Activated T-helper 1 cell treated with anti-CD3 and anti-CD28 coated beads, Interleukin-2, amount 50 U/mL, for 16 hours (primary cell): ENCODE results near the gene SPATA20.

Experiments used
- DNase-seq, 2 donors: peaks; one replicate each; pipeline ENCODE4 v3.0.0-alpha.2; 2020; ENCODE audit warnings: low read depth in 1 of 2, low spot score in 1 of 2

SPATA20 gene

DNA sequence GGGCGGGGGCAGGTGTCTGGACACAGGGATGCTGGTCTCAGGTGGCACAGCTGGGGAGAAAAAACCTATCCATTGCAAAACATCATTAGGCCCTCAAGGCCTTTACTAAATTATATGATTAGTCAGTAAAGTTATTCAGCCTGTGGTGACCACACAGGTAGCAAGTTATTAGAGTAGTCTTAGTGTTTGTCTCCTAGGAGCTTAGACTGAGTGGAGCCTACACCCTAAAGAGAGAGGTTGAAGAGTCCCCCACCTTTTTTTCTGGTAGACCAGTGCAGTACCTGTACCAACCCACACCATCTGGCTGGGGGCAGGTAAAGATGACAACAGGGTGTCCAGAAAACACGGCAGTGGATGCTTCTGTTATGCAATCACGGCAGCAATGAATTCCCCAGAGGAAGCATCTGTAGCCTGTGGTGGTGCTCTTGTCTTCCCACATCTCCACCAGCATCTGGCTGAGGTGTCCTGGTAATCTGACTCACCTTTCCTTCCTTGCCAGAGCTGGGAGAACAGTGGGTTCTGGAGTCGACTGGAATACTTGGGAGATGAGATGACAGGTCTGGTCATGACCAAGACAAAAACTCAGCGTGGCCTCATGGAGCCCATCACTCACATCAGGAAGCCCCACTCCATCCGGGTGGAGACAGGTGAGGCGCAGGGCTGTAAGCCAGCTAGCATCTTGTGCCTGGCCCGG, 27.7 kb upstream of the SPATA20 start:
- no peak for DNase-seq

DNA sequence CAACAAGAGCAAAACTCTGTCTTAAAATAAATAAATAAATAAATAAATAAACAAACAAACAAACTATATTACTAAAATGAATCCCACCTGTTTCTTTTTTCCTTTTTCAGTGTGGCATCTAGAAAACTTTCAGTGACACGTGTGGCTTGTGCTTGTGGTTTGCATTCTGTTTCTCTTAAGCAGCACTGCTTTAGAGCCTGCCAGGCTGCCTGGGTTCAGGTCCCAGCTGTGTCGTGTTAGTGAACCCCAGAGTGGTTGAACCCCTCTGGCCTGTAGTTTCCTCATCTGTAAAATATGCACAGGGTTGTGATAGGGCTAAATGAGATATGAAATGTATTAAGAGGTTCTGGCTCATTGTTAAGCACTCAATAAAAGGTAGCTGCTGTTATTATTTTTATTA, 26.5 kb upstream of the SPATA20 start:
- DNase-seq = no peak

DNA sequence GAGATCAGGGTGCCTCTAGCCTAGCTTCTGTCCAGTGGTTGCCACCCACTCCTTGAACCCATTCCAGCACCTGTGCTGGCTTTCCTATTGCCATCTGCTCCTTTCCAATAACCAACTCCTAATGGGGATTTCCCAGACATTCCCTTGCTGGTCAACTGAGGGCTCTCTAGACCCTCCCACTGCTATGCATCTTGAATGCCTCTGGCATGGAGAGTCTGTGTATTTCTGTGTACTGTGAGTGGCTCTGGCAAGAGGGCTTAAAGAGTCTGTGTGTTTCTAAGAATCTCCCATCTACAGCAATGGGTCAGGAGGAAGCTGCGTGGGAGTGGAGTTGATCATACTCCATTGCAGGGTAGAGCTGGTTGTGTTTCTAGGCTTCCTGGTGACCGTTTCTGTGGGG, 25.5 kb upstream of the SPATA20 start:
- no peak for DNase-seq

DNA sequence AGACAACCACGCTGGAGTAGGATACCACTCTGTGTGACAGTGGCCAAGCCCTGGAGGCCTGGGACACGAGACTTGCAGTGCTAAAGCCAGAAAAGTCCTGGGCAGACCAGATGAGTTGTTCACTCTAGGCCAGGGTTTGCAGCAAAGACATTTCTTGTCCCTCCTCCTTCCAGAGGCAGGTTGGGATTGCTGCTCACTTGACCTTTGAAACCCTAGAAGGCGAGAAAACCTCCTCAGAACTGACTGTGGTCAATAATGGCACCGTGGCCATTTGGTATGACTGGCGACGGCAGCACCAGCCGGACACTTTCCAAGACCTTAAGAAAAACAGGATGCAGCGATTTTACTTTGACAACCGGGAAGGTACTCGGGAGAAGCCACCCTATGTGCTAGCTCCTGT, 24.2 kb upstream of the SPATA20 start:
- no peak for DNase-seq

DNA sequence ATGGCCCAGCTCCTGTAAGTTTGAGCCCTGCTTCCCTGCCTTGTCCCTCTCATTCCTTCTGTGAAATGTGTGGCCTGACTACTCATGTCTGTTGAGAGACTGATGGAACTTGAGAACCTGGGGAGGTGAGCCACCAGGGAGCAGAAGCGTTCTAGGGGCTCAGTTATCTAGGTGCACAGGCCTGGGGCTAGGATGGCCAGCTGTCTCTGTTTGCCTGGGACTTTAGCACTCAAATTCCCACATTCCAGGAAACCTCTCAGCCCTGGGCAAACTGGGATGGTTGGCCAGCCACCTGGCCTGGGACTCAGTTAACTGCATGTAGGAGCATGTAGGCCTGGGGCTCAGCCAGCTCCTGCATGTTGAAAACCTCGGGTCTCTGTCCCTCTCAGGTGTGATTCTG, 23.8 kb upstream of the SPATA20 start:
- DNase-seq = no peak

DNA sequence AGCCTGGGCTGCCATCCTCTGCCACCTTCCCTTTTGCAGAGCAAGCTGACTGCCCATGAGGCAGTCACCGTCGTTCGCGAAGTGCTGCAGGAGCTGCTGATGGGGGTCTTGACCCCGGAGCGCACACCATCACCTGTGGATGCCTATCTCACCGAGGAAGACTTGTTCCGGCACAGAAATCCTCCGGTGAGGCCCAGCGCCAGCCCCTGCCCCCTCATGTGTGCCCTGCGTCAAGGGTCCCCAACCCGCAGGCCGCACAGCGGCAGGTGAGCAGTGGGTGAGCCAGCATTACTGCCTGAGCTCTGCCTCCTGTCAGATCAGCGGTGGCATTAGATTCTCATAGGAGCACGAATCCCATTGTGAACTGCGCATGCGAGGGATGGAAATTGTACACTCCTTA, 22.1 kb upstream of the SPATA20 start:
- no peak for DNase-seq

DNA sequence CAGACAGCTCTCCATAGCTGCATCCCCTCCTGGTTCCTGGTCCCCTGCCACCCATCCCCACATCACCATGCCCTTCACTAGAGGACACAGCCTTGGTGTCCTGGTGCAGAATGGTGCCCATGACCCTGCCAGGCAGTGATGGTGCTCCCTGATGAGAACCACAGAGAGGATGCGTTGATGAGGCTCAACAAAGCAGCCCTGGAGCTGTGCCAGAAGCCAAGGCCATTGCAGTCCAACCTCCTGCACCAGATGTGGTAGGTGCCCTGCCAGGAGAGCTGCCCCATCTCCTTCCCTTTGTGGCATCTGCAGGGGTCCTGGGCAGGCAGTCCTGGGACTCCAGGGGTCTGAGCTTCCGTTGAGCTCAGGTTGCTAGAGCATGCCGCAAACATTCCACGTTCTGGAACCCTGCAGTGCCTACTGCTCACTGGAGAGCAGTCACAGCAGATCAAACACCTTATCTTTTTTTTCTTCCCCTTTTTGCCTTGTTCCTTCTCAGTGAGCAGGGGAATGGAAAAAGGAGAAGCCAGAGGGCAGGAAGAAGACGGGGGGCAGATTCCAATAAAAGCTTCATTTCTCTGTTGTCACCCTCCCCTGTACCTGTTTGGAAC, 19.7 kb upstream of the SPATA20 start:
- no peak for DNase-seq

DNA sequence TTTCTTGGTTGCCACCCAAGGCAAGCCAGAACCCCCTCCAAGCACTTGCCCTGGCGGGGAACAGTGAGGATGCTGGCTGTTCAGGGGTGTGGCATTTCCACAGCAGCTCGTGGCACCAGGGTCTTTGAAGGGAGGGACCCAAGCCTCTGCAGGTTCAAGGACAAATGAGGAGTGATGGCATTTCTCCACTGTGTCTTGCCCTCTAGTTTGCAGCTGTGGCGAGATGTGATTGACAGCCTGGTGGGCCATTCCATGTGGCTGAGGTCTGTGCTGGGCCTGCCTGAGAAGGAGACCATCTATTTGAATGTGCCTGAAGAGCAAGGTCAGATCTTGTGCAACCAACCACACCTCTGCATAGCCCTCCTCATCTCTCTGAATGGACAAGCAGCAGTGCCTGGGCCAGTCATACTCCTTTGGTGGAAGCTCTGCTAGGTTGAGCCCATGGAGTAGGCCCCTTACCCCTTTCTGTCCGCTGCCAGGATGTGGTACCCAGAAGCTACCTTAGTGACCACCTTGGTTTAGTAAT, 19.0 kb upstream of the SPATA20 start:
- DNase-seq = no peak

DNA sequence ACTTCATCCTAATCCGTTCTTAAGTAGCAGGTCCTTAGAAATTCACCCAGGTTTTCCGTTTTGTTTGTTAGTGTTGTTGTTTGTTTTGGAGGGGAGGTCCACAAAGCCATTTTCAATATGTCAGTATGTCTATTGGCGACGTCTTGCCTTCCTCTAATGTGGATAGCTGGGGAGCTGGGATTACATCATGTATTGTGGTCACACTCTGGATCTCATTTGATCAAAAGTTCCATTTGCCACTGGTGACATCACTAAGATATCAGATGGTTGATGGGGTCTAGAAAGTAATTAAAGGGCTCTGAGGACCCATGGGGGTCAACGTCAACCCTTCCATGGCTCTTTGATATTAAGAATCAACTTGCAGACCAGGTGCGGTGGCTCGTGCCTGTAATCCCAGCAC, 17.1 kb upstream of the SPATA20 start:
- DNase-seq = no peak

DNA sequence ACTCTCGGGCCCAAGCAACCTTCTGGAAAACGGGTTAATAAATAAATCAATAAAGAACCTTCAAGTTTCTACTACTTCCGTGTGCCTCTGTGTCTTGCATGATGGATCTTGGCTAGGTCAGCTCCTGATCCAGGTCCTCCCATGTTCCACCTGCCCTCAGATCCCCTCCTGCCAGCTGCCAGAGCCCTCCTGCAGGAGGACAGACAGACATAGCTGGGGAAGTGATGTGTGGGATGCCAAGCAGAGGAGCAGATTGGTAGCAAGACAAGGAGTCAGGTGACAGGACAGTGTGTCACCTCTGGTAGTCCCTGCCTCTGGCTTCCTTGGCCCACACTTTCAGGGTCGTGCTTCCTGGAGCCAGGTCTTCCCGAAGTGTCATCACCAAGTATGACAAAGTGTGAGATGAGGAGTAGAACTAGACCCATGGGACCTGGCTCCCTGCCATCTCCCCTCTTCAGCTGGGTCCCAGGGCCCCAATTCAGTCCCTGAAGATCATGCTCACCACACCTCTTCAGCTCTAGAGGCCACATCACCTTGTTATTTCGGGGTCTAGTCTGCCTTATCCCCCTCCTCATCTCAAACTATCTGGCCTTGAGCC, 15.4 kb upstream of the SPATA20 start:
- DNase-seq = no peak

DNA sequence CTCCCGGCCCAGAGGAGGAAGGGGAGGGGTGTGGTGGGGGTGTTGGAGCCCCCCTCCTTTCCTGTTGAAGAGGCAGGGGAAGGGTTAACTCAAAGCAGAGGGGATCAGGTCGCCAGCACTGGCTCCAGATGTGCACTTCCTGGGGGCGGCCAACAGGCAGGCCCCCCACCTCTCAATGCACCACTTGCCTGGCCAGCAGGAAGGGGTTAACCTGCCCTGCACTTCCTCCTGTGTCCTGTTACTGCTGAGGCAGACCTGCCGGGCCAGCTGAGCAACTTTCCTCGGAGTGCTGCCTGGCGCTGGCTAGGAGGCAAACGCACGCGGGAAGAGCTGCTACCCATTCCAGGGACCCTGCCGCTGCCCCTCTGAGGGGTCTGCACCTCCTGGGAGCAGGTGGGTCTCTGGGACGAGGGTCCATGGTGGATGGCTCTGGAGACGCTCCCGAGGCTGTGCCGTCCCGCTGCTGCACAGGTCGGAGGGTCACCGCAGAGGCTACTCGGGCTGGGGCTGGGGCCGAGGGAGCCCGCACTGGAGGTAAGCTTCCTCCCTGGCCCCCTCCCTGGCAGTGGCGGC, 14.4 kb upstream of the SPATA20 start, which contains the start of gene EPN3:
Gene EPN3, plus strand, starts transcription at position 284 of the 573 bp plus-strand sequence. CDS start 3,822 bp downstream, outside the sequence.
- no peak for DNase-seq

DNA sequence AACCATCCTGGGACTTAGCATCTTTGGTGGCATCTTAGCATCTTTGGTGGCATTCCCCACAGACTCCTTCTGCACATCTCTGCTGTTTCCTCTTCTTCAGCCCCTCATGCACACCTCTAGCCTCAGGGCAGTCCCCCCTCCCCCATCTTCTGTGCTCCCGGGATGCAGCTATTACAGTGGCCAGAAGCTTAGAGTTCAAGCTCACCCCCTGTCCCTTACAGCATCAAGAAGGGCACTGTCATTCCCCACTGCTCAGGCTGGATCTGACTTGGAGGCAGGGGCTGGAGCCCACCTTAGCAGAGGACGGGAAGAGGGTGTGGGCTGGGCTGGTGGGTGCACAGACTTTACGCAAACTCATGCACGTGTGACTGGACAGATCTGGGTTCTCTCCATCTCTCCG, 13.8 kb upstream of the SPATA20 start:
- DNase-seq = no peak

DNA sequence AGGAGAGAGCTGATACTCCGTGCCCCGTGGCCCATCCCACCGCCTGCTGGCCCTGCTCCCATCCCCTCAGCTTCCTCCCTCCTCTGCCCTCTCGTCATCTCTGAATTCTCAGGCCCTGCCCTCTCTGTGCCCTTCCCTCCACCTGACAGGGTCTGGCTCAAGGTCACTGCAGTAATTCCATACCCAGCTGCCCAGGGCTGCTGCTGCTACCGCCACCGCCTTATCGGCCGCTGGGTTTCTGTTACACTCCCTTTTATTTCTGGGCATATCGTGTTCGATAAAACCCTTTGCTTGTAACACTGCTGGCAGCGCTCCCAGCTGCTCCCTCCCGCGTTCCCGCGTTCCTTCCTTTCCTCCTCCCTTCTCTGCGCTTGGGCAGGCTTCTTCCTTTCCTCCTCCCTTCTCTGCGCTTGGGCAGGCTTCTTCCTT, 13.2 kb upstream of the SPATA20 start:
- DNase-seq = no peak

DNA sequence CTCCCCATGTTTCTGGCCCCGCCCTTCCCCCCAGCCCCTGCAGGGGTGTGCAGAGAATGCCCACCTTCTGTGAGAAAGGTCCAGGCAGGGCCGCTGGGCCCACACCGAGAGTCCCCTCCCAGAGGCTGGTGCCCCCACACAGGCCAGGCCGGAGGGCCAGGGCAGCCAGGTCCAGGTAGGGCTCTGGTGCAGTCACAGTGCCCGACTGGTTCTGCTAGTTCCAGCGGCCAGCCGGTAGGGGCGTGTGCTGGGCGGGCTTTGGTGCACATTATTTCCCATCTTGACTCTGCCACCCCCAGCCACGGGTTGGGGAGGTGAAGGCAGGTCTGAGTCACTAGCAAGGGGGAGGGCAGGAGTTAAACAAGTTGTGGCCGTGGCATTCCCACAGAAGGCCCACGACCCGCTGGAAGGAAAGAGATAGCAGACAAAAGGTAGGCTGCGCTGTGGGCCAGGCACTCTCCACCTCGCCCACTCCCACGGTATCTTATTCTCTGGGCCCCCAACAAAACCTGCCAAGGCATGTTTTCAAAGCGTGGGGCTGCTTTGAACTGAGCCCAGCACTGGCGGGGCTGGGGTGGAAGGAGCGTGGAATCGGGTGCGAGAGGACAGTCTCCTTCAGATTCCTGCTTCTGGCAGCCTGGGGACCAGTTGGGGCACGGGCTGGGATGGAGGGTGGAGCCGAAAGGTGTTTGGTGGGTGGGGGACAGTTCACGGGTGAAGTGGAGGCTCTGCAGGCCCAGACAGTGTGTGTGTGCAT, 12.6 kb upstream of the SPATA20 start:
- no peak for DNase-seq

DNA sequence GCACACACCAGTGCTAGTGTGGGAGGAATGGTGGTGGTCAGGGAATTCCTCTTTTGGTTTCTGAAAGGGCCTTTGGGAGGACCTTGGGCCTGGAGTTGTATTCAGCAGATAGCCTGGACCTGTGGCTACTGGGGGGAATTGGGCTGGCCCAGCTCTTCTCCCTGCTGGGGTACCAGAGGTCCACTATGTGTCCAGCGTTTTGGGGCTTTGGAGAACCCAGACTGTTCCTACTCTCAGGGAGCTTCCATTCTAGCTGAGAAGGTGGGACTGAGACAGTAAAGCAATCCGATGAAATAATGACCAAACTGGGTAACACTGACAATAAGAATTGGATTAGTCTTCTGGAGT, 12.0 kb upstream of the SPATA20 start:
- DNase-seq = no peak

DNA sequence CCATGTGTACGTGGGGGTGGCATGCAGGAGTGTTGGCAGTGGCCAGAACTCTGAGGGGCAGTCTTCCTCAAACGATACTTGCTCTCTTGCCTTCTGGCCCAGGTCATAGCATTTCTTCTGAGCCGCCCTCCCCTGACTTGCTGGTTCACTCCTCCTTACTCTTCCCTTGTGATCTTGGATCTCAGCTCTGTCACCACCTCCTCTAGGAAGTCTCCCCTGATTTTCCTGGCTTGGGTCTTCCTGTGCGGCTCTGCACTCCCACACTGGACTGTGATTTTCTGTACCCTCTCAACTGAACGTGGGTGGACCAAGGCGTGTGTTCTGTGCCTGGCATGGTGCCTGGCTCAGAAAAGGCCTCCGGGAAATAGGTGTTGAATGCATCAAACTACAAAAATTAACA, 11.6 kb upstream of the SPATA20 start:
- no peak for DNase-seq

DNA sequence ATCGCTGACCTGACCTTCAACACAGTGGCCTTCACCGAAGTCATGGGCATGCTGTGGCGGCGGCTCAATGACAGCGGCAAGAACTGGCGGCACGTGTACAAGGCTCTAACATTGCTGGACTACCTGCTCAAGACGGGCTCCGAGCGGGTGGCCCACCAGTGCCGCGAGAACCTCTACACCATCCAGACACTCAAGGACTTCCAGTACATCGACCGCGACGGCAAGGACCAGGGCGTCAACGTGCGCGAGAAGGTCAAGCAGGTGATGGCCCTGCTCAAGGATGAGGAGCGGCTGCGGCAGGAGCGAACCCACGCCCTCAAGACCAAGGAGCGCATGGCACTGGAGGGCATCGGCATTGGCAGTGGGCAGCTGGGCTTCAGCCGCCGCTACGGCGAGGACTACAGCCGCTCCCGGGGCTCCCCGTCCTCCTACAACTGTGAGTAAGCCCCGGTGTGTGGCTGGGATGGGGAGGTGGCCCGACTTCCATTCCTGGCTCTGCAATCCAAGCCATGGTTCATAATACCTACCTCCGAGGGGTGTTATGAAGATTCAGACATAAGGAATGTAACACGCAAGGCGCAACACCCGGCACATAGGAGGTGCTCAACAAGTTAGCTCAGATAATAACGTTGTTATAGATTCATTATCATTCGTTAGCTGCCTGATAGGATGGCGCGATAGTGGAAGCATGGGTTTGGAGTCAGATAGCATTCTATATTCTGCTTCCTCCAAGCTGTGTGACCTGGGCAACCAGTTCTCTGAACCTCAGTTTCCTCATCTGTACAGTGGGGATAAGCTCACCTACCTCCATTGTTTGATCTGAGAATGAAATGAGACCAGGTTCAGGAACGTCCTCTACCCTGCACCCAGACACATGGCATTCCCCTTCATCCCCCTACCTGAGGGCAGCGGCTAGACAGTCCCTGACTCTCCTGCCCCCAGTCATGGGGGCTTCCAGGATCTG, 10.0 kb upstream of the SPATA20 start:
- no peak for DNase-seq

DNA sequence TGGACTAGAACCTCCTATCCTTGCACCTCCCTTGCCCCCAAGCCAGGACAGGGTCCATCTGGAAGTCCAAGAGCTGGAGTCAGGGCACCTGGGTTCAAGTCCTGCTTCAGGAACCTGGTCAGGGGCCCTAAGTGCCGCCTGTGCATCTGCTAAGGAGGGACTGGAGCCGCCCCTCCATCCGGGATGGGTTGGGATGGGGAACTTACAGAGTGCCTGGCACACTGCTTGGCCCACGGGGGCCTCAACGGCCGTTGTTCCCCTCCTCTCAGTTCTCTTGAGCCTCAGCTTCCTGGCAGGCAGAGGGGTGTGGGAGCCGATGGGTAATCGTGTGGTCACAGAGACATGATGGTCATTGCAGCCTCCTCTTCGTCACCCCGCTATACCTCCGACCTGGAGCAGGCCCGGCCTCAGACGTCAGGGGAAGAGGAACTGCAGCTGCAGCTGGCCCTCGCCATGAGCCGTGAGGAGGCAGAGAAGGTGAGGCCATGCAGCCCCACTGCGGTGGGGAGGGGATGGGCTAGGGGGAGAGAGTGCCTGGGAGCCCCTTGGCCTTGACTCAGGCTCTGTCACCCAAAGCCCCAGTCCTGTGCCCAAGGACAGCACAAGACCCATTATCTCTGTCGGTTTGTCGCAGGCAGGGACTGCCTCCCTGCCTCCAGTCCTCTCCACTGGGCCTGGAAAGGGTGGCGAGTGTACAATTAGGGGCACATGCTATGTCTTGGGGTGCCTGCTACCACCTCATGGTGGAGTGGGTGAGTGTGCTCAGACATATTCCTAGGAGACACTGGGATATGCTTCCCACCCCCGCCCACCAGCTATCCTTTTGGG, 9.0 kb upstream of the SPATA20 start:
- DNase-seq = no peak
